Muscle layer of colon (tissue), 2 donors: ENCODE results near the gene RASAL3.
"Not testable (repeated sequence)": the region's sequence is repeated elsewhere in the genome, so short reads cannot be mapped to it uniquely, and the experiment has no call there.

ENCODE experiments used
- H3K27ac ChIP-seq: one replicate; pipeline ENCODE4 v1.7.0; 2013; ENCODE audit warnings: low read depth, mild to moderate bottlenecking, low read length, moderate library complexity
- H3K27me3 ChIP-seq, 2 donors: one replicate each; pipeline ENCODE4 v1.7.0; 2013; ENCODE audit warnings: low read length in 2 of 2, mild to moderate bottlenecking in 2 of 2; ENCODE audit not compliant: insufficient read depth in 2 of 2, control insufficient read depth in 1 of 2
- H3K36me3 ChIP-seq: one replicate; pipeline ENCODE4 v1.7.0; 2013; ENCODE audit warnings: mild to moderate bottlenecking, low read length; ENCODE audit not compliant: insufficient read depth
- H3K4me1 ChIP-seq: one replicate; pipeline ENCODE4 v1.7.0; 2013; ENCODE audit warnings: mild to moderate bottlenecking, low read length; ENCODE audit not compliant: insufficient read depth
- H3K4me3 ChIP-seq, 2 donors: one replicate each; pipeline ENCODE4 v1.7.0; 2013; ENCODE audit warnings: low read length in 2 of 2, low read depth in 1 of 2, mild to moderate bottlenecking in 1 of 2, moderate library complexity in 1 of 2
- H3K9ac ChIP-seq: one replicate; pipeline ENCODE4 v1.7.0; 2013; ENCODE audit warnings: low read length
- H3K9me3 ChIP-seq: one replicate; pipeline ENCODE4 v1.7.0; 2013; ENCODE audit warnings: mild to moderate bottlenecking, low read length
- donor health status: abdominal sarcoma.
- donor health status: Adenocarcinoma of cecum.

RASAL3 gene

GRCh38 chr19:15488489-15489226 is 24.3 kb upstream of the RASAL3 start:
- no peak overlapping the region for H3K27ac ChIP-seq
- H3K36me3 ChIP-seq: no peaks in the 10 kb centered on the region
- no peaks in the 10 kb centered on the region for H3K4me1 ChIP-seq
- H3K4me3 ChIP-seq: no peak overlapping the region
- no peaks in the 10 kb centered on the region for H3K27me3 ChIP-seq
- no peak overlapping the region for H3K9ac ChIP-seq
- H3K9me3 ChIP-seq: no peaks in the 10 kb centered on the region

DNA sequence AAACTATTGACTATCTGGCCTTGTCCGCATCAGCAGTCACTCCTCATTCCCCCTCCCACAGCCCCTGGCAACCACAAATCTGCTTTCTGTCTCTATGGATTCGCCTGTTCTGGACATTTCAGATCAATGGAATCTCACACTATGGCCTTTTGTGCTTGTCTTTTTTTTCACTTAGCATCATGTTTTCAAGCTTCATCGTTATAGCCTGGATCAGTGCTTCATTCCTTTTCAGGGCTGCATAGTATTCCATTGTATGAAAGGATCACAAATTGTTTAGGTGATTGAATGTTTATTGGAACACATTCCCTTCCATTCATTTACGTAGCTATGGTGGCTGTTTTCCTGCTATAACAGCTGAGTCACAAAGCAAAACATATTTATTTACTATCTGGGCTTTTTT is 22.7 kb upstream of the RASAL3 start:
- no peaks in the 10 kb centered on the region for H3K36me3 ChIP-seq

GRCh38 chr19:15485768-15486167 is 21.4 kb upstream of the RASAL3 start:
- not testable (repeated sequence) for H3K36me3 ChIP-seq, H3K4me1 ChIP-seq, H3K27ac ChIP-seq, H3K9me3 ChIP-seq, H3K9ac ChIP-seq, H3K4me3 ChIP-seq, H3K27me3 ChIP-seq

More for the DNA sequence above, 22.7 kb upstream of the RASAL3 start:
- Histone ChIP-seq H3K27ac (no peak overlapping the region), H3K4me1 (no peaks in the 10 kb centered on the region), H3K4me3 (no peak overlapping the region), H3K27me3 (no peaks in the 10 kb centered on the region), H3K9me3 (no peaks in the 10 kb centered on the region), H3K9ac (no peak overlapping the region)

DNA sequence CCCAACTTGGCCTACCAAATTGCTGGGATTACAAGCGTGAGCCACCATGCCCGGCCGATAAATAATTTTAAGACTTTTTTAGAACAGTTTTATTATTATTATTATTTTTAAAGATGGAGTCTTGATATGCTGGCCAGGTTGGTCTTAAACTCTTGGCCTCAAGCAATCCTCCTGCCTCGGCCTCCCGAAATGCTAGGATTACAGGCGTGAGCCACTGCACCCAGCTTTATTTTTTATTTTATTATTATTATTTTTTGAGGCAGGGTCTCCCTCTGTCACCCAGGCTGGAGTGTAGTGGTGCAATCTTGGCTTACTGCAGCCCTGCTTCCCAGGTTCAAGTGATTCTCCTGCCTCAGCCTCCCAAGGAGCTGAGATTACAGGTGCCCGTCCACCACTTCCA is 16.7 kb upstream of the RASAL3 start:
- H3K4me3 ChIP-seq, H3K9me3 ChIP-seq, H3K4me1 ChIP-seq, H3K27ac ChIP-seq, H3K27me3 ChIP-seq, H3K36me3 ChIP-seq, H3K9ac ChIP-seq: not testable (repeated sequence)

GRCh38 chr19:15479391-15480345 is 15.3 kb upstream of the RASAL3 start, which contains the start of gene PGLYRP2:
Gene PGLYRP2 (minus strand): TSS chr19:15479501. CDS start chr19:15479371, 130 bp downstream.
- no peaks in the 10 kb centered on the region for H3K4me1 ChIP-seq
- no peaks in the 10 kb centered on the region for H3K36me3 ChIP-seq
- no peak within 1 kb of the TSS for H3K9ac ChIP-seq
- H3K4me3 ChIP-seq: no peak within 1 kb of the TSS
- no peaks in the 10 kb centered on the region for H3K9me3 ChIP-seq
- no peak within 1 kb of the TSS for H3K27ac ChIP-seq
- H3K27me3 ChIP-seq: no peaks in the 10 kb centered on the region

- Histone ChIP-seq H3K9me3 (no peaks in the 10 kb centered on the region), H3K27ac (no peak overlapping the region), H3K4me1 (no peaks in the 10 kb centered on the region), H3K4me3 (no peak overlapping the region), H3K9ac (no peak overlapping the region), H3K27me3 (peaks cover 0 to 6% of the 10 kb centered on the region in 2 donors), H3K36me3 (no peaks in the 10 kb centered on the region)
These were observed 12.0 kb upstream of the RASAL3 start for GRCh38 chr19:15476325-15476724.

GRCh38 chr19:15475611-15476010 is 11.3 kb upstream of the RASAL3 start:
- H3K9me3 ChIP-seq: no peaks in the 10 kb centered on the region
- no peak overlapping the region for H3K4me3 ChIP-seq
- no peaks in the 10 kb centered on the region for H3K36me3 ChIP-seq
- H3K27me3 ChIP-seq: peaks cover 0 to 8% of the 10 kb centered on the region in 2 donors
- H3K27ac ChIP-seq: no peak overlapping the region
- no peak overlapping the region for H3K9ac ChIP-seq
- no peaks in the 10 kb centered on the region for H3K4me1 ChIP-seq

GRCh38 chr19:15475169-15475568 is 10.8 kb upstream of the RASAL3 start:
- no peaks in the 10 kb centered on the region for H3K9me3 ChIP-seq
- H3K27me3 ChIP-seq: peaks cover under 1 to 8% of the 10 kb centered on the region in 2 donors
- H3K4me3 ChIP-seq: no peak overlapping the region
- no peaks in the 10 kb centered on the region for H3K4me1 ChIP-seq
- H3K27ac ChIP-seq: no peak overlapping the region
- H3K36me3 ChIP-seq: no peaks in the 10 kb centered on the region
- no peak overlapping the region for H3K9ac ChIP-seq

DNA sequence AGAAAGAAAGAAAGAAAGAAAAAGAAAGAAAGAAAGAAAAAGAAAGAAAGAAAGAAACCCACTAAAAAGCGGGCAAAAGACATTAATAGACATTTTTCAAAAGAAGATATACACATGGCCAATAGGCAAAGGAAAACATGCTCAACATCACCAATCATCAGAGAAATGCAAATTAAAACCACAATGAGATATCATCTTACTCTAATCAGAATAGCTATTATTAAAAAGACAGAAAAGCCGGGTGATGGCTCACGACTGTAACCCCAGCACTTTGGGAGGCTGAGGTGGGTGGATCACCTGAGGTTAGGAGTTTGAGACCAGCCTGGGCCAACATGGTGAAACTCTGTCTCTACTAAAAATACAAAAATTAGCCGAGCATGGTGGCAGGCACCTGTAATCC is 9.5 kb upstream of the RASAL3 start:
- H3K9me3 ChIP-seq, H3K27ac ChIP-seq, H3K9ac ChIP-seq: not testable (repeated sequence)

GRCh38 chr19:15471639-15472101 is 7.3 kb upstream of the RASAL3 start:
- Histone ChIP-seq H3K36me3 (no peaks in the 10 kb centered on the region), H3K4me3 (no peak overlapping the region), H3K27me3 (peaks cover 16 to 28% of the 10 kb centered on the region in 2 donors), H3K9me3 (no peaks in the 10 kb centered on the region), H3K4me1 (no peaks in the 10 kb centered on the region), H3K9ac (no peak overlapping the region), H3K27ac (no peak overlapping the region)

More for the DNA sequence above, 9.5 kb upstream of the RASAL3 start:
- H3K4me1 ChIP-seq, H3K36me3 ChIP-seq, H3K4me3 ChIP-seq: not testable (repeated sequence)
- peaks cover 13 to 20% of the 10 kb centered on the region in 2 donors for H3K27me3 ChIP-seq

- Histone ChIP-seq H3K27ac (no peak overlapping the region), H3K36me3 (no peaks in the 10 kb centered on the region), H3K4me1 (no peaks in the 10 kb centered on the region), H3K9me3 (no peaks in the 10 kb centered on the region), H3K27me3 (peaks cover 18 to 28% of the 10 kb centered on the region in 2 donors), H3K9ac (no peak overlapping the region), H3K4me3 (no peak overlapping the region)
These were observed 5.4 kb upstream of the RASAL3 start for GRCh38 chr19:15469513-15470297.
